Gastrocnemius medialis (tissue), 4 donors: ENCODE measurements around the gene IL13. TPM values are rescaled to one million over a fixed set of nuclear protein-coding genes. Genes with fewer than 3 reads are reported as not detected.

Source experiments
- ATAC-seq, 2 donors: fragments of 150-250 bp; one replicate each; pipeline ENCODE4 v1.9.1; 2016
- DNase-seq, 2 donors: peaks; one replicate each; pipeline ENCODE4 v3.0.0-alpha.2; 2019
- H3K27ac ChIP-seq, 4 donors: fragments of 200-600 bp; sonication (generic); 1 replicate in 1 of 4; 2 replicates in 3 of 4; pipeline ENCODE4 v1.5.1; 2016 to 2018; ENCODE audit warnings: mild to moderate bottlenecking in 2 of 4, moderate library complexity in 1 of 4
- H3K27me3 ChIP-seq, 3 donors: fragments of 200-600 bp; sonication (generic) in 2 of 3; 1 replicate in 1 of 3; 2 replicates in 2 of 3; pipeline versions ENCODE4 v1.5.1 to v1.6.0; 2016 to 2019; ENCODE audit warnings: mild to moderate bottlenecking in 1 of 3, moderate library complexity in 1 of 3
- H3K36me3 ChIP-seq, 2 donors: fragments of 200-600 bp; sonication (generic) in 1 of 2; one replicate each; pipeline ENCODE4 v1.5.1; 2017 to 2018
- H3K4me1 ChIP-seq, 2 donors: fragments of 200-600 bp; sonication (generic) in 1 of 2; one replicate each; pipeline ENCODE4 v1.5.1; 2016 to 2017; ENCODE audit warnings: mild to moderate bottlenecking in 2 of 2
- H3K4me3 ChIP-seq, 4 donors: fragments of 200-600 bp; sonication (generic) in 3 of 4; 1 replicate in 1 of 4; 2 replicates in 3 of 4; pipeline ENCODE4 v1.5.1; 2016 to 2019; ENCODE audit warnings: mild to moderate bottlenecking in 2 of 4
- H3K9me3 ChIP-seq, 3 donors: fragments of 200-600 bp; sonication (generic) in 2 of 3; 1 replicate in 1 of 3; 2 replicates in 2 of 3; pipeline ENCODE4 v1.5.1; 2016 to 2019
- POLR2A ChIP-seq, 2 donors: fragments of 450-650 bp; IDR thresholded peaks; one replicate each; pipeline ENCODE4 v1.6.1; 2017; ENCODE audit warnings: antibody characterized with exemption in 2 of 2, mild to moderate bottlenecking in 2 of 2, moderate library complexity in 2 of 2
- in situ Hi-C, 4 donors: fragments of 200-750 bp; cut with MboI; loops; one replicate each; pipeline versions ENCODE4 v1.15.0 to v1.8.0; 2017; ENCODE audit warnings: low sequenced_read_pairs in 4 of 4
- intact Hi-C: fragments of 100-400 bp; cut with DNase I; formaldehyde crosslinking; loops from one replicate; pipeline ENCODE4 v1.15.1; 2023; ENCODE audit warnings: low total_unique reads
- total RNA-seq, 4 donors: library from RNA; depleted of rRNA; stranded (reverse); fragments of >200 nt; gene quantifications; one replicate each; pipeline versions ENCODE4 v1.1.0 to v1.2.3, GENCODE V29; 2016
- TF ChIP-seq, protein P1 (sequence below), 5 experiments: fragments of 450-650 bp in 3 of 5; fragments of 200-600 bp in 2 of 5; sonication (generic) in 2 of 5; IDR thresholded peaks in 4 of 5; conservative IDR thresholded peaks in 1 of 5; 1 replicate in 4 of 5; 2 replicates in 1 of 5; pipeline ENCODE4 v1.5.1; 2016 to 2019; ENCODE audit warnings: antibody characterized with exemption in 5 of 5, mild to moderate bottlenecking in 3 of 5, moderate library complexity in 3 of 5

IL13 gene
- total RNA-seq, 4 donors from 2014 or later = not detected

DNA sequence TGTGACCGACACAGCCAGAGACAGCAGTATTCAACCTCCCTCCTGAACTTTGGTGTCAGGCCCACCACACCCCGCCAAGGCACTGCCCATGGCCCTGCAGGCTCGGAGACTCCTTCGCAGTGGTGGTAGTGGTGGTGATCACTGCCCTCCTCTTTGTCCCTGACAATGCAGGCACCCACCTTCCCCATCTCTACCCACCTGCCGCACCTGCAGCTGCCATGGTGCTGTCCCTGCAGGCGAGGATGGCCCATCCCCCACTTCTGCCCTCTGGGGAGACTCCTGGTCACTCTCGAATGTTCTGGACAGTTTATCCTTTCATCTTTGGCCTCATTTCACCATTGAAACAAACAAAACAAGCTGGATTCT lies 11.5 kb downstream of the IL13 start:
- no peak for ATAC-seq
- in situ Hi-C loops = no loop called here
- no peaks in the 10 kb centered on the region for H3K9me3 ChIP-seq
- TF ChIP-seq, protein P1, sequence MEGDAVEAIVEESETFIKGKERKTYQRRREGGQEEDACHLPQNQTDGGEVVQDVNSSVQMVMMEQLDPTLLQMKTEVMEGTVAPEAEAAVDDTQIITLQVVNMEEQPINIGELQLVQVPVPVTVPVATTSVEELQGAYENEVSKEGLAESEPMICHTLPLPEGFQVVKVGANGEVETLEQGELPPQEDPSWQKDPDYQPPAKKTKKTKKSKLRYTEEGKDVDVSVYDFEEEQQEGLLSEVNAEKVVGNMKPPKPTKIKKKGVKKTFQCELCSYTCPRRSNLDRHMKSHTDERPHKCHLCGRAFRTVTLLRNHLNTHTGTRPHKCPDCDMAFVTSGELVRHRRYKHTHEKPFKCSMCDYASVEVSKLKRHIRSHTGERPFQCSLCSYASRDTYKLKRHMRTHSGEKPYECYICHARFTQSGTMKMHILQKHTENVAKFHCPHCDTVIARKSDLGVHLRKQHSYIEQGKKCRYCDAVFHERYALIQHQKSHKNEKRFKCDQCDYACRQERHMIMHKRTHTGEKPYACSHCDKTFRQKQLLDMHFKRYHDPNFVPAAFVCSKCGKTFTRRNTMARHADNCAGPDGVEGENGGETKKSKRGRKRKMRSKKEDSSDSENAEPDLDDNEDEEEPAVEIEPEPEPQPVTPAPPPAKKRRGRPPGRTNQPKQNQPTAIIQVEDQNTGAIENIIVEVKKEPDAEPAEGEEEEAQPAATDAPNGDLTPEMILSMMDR (IDR thresholded peaks at IDR 0.05 in 4 of 5, conservative IDR thresholded peaks at IDR 0.05 in 1 of 5) = no peak
- TF ChIP-seq POLR2A (IDR thresholded peaks at IDR 0.05) = no peak
- no peaks in the 10 kb centered on the region for H3K27me3 ChIP-seq
- no peak overlapping the region for H3K4me3 ChIP-seq
- no peak for DNase-seq
- no peaks in the 10 kb centered on the region for H3K4me1 ChIP-seq
- H3K36me3 ChIP-seq = no peaks in the 10 kb centered on the region
- intact Hi-C loops = no loop called here
- H3K27ac ChIP-seq = no peak overlapping the region

DNA sequence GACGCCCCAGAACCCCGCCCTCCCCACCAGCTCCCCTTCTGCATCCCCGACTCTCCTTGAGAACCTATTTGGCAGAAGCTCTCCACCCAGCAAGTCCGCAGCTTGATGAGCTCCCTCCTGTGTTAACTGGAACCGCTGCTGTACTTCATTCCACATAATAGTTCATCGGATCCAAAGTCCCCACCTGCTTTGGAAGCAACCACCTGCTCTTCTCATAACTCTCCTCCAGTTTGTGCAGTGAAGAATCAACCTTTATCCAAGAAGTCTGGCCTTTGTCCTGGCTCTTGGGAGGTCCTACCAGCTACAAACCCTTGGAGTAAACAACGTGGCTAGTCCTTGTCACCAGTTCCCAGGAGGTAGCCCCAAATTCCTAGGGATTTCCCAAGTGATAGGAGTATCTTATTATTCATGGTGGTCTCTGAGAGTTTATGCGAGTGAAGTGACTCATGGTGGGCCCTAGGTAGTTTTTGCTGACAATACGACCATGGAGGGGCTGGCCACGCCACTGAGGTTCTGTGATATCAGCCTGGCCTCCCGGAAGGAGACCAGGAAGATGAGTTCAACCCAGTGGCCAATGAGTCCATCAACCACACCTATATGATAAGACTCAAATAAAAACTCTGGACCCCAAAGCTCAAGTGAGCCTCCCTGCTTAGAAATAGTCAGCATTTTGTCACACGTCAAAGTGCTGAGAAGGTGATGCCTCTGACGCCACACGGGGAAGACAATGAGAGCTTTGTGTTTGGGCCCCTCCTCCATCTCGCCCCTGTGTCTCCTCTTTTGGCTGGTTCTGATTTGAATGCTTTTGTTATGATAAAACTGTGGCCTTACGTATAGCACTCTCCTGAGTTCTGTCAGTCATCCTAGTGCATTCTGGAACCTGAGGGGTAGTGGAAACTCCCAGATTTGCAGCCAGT lies 12.3 kb downstream of the IL13 start:
- Histone ChIP-seq H3K4me3 (no peak overlapping the region), H3K36me3 (no peaks in the 10 kb centered on the region), H3K4me1 (no peaks in the 10 kb centered on the region), H3K27me3 (no peaks in the 10 kb centered on the region), H3K27ac (no peak overlapping the region), H3K9me3 (no peaks in the 10 kb centered on the region)
- intact Hi-C loops = no loop called here
- DNase-seq (no peak), ATAC-seq (no peak)
- TF ChIP-seq, protein P1 (IDR thresholded peaks at IDR 0.05 in 4 of 5, conservative IDR thresholded peaks at IDR 0.05 in 1 of 5) = no peak
- no peak for TF ChIP-seq POLR2A (IDR thresholded peaks at IDR 0.05)
- in situ Hi-C loops = no loop called here

DNA sequence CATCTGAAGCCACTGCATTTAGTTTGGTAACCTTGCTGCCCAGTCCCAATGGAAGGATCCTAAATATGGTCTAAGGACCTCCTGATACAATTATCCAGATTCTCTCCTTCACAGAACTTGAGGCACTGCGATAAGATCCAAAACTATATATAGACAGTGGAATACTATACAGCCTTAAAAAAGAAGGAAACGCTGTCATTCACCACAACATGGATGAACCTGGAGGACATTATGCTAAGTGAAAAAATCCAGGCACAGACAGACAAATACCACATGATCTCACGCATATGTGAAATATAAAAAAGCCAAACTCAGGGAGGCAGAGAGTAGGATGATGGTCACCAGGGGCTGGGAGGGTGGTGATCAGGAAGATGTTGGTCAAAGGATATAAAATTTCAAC lies 13.0 kb downstream of the IL13 start:
- ATAC-seq = no peak
- in situ Hi-C loops = no loop called here
- no peak overlapping the region for H3K4me3 ChIP-seq
- H3K27me3 ChIP-seq = no peaks in the 10 kb centered on the region
- DNase-seq = no peak
- H3K4me1 ChIP-seq = no peaks in the 10 kb centered on the region
- intact Hi-C loops = no loop called here
- no peak overlapping the region for H3K27ac ChIP-seq
- TF ChIP-seq POLR2A (IDR thresholded peaks at IDR 0.05) = no peak
- TF ChIP-seq, protein P1 (IDR thresholded peaks at IDR 0.05 in 4 of 5, conservative IDR thresholded peaks at IDR 0.05 in 1 of 5) = no peak
- no peaks in the 10 kb centered on the region for H3K36me3 ChIP-seq
- H3K9me3 ChIP-seq = no peaks in the 10 kb centered on the region

DNA sequence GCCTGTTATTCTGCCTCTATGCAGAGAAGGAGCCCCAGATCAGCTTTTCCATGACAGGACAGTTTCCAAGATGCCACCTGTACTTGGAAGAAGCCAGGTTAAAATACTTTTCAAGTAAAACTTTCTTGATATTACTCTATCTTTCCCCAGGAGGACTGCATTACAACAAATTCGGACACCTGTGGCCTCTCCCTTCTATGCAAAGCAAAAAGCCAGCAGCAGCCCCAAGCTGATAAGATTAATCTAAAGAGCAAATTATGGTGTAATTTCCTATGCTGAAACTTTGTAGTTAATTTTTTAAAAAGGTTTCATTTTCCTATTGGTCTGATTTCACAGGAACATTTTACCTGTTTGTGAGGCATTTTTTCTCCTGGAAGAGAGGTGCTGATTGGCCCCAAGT lies 15.5 kb downstream of the IL13 start:
- H3K27me3 ChIP-seq = no peaks in the 10 kb centered on the region
- H3K27ac ChIP-seq = no peak overlapping the region
- ATAC-seq (no peak), DNase-seq (no peak)
- in situ Hi-C loops (no loop called here), intact Hi-C loops (no loop called here)
- no peak overlapping the region for H3K4me3 ChIP-seq
- no peaks in the 10 kb centered on the region for H3K36me3 ChIP-seq
- TF ChIP-seq, protein P1 (IDR thresholded peaks at IDR 0.05 in 4 of 5, conservative IDR thresholded peaks at IDR 0.05 in 1 of 5) = no peak
- no peak for TF ChIP-seq POLR2A (IDR thresholded peaks at IDR 0.05)
- H3K4me1 ChIP-seq = no peaks in the 10 kb centered on the region
- H3K9me3 ChIP-seq = no peaks in the 10 kb centered on the region
